Mesodermal cell (in vitro differentiated cells): Measurements from ENCODE around the gene LILRA6.
"Not testable (repeated sequence)": the region's sequence is repeated elsewhere in the genome, so short reads cannot be mapped to it uniquely, and the experiment has no call there.

Experiments used
- H3K27ac ChIP-seq: 2 replicates; pipeline ENCODE4 v1.7.0; 2013; ENCODE audit warnings: mild to moderate bottlenecking, low read depth, low read length, moderate library complexity; ENCODE audit not compliant: severe bottlenecking
- H3K36me3 ChIP-seq: 2 replicates; pipeline ENCODE4 v1.7.1; 2013; ENCODE audit warnings: mild to moderate bottlenecking, low read length, moderate library complexity; ENCODE audit not compliant: control insufficient read depth, insufficient read depth
- H3K4me1 ChIP-seq: one replicate; pipeline ENCODE4 v1.7.1; 2013; ENCODE audit warnings: mild to moderate bottlenecking, low read length; ENCODE audit not compliant: insufficient read depth, control insufficient read depth, poor library complexity, severe bottlenecking
- H3K4me3 ChIP-seq: 2 replicates; pipeline ENCODE4 v1.7.0; 2013; ENCODE audit warnings: low read length, control low read depth, mild to moderate bottlenecking; ENCODE audit not compliant: insufficient read depth, poor library complexity, severe bottlenecking; ENCODE audit errors: extremely low read depth
- H3K9me3 ChIP-seq: 2 replicates; pipeline ENCODE4 v1.7.1; 2013; ENCODE audit warnings: mild to moderate bottlenecking, low read length, moderate library complexity; ENCODE audit not compliant: control insufficient read depth
- WGBS, 2 experiments: methylation state at CpG; one replicate each; pipeline ENCODE4 v1.1.5; 2013; ENCODE audit warnings: missing lambda C conversion rate in 2 of 2; ENCODE audit not compliant: insufficient coverage in 2 of 2; 5-methylcytosine and 5-hydroxymethylcytosine counted together

The LILRA6 gene

DNA sequence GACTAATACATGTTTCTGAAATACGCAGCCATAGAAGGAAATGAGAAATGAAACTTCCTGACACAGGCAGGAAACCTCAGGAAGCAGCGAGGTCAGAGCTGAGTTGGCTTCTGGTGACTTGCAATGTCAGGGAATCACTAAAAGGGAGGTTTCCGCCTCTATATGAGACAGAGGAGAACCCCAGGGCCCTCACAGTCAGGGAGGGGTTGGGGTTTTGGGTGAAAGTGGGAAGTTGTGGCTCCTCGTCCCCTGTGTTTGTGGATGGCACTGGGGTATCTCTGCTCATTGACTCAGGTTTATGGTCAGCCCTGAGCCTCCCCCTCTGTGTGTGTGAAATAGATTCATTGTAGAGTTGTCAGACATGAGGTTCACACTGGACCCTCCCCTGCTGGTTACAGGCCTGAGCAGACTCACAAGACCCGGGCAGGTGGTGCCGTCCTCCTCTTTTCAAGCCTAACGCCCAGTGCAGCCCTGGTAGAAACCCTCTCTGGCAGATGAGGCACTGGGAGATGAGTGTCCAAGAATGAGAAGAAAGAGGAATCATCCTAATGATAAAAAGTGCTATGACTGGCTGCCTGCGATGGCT, 5.5 kb upstream of the LILRA6 start:
- H3K27ac ChIP-seq: no peak overlapping the region
- no peak overlapping the region for H3K4me3 ChIP-seq
- no peaks in the 10 kb centered on the region for H3K9me3 ChIP-seq
- no peaks in the 10 kb centered on the region for H3K4me1 ChIP-seq
- WGBS, 2 experiments: 89 to 93% methylated on average over 8 of the region's 8 CpGs
- no peaks in the 10 kb centered on the region for H3K36me3 ChIP-seq

DNA sequence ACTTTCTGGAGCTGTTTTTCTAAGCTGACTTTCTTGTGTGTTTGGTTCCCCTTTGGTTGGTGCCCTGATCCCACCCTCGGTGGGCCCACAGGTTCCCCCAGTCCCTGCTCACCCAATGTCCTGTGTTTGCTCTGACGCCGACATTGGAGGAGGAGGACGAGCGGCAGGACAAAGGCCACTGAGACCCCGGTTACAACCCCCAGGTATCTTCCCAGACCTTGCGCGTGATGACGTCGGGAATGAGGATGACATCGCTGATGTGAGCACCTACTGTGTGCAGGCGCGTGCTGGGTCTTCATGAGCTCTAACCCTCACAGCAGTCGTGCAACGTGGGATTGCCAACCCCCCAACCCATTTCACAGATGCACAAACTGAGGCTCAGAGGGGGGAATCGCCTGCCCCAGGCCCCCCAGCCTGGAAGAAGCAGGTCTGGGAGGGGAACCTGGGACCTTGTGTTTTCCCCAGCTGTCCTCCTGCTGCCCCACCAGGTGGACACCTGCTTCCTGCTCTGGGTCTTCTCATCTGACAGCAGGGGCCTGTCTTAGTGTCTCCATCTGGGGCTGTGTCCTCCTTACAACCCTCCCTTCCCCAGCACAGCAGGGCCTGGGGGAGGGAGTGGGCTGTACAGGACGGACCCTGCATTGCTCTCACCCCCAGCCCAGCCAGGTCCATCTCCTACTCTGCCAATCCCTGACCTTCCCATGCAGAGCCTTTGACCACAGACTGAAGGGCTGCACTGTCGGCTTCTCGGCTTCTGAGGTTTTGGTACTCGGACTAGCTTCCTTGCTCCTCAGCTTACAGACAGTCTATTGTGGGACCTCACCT, 4.7 kb upstream of the LILRA6 start:
- H3K4me3 ChIP-seq: no peak overlapping the region
- no peaks in the 10 kb centered on the region for H3K9me3 ChIP-seq
- H3K27ac ChIP-seq: no peak overlapping the region
- H3K4me1 ChIP-seq: no peaks in the 10 kb centered on the region
- no peaks in the 10 kb centered on the region for H3K36me3 ChIP-seq
- 85 to 95% methylated on average over 9 to 15 of the region's 20 CpGs for WGBS, 2 experiments

DNA sequence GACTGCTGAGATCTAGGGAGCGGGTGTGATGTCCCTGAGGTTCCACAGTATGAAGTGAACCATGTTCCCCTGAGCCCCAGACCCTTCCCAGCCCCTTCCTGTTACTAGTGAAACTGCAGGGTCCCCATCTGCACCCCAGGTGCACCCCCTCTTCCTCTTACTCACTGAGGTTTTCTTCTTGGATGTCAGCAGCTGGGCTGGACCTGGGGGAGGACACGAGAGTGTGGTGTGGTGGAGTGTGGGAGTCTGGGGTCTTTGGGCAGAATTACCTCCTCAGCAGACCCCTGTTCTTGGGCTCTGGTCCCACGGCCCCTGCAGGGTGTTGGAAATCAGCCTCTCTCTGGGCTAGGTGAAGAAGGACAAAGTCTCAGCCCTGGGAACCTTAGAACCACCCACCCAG, 3.3 kb upstream of the LILRA6 start:
- Histone ChIP-seq H3K36me3 (no peaks in the 10 kb centered on the region), H3K27ac (no peak overlapping the region), H3K9me3 (no peaks in the 10 kb centered on the region), H3K4me1 (no peaks in the 10 kb centered on the region), H3K4me3 (no peak overlapping the region)
- 100% methylated on average over 1 of the region's 3 CpGs; no CpG with 5 or more reads in 1 of the 2 experiments for WGBS, 2 experiments

DNA sequence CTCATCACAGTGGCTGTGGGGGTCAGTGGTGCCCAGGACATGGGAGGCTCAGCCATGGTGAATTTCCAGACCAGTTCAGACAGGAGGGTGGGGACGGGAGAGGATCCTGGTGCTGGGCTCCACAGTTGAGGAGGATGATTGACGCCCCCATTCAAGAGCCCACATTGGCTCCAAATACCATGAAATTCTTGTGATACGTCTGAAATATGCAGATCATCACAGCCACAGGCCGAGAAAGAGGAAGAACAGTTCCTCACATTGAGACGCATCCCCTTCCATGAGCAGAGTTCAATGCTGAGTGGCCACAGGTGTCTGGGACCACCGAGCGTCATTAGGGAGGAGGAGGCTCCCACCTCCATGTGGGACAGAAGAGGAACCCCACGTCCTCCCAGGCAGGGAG, 1.2 kb upstream of the LILRA6 start:
- not testable (repeated sequence) for H3K4me1 ChIP-seq, H3K36me3 ChIP-seq, H3K27ac ChIP-seq, H3K4me3 ChIP-seq, H3K9me3 ChIP-seq
- WGBS, 2 experiments: no CpG with 5 or more reads among the region's 8 CpGs

DNA sequence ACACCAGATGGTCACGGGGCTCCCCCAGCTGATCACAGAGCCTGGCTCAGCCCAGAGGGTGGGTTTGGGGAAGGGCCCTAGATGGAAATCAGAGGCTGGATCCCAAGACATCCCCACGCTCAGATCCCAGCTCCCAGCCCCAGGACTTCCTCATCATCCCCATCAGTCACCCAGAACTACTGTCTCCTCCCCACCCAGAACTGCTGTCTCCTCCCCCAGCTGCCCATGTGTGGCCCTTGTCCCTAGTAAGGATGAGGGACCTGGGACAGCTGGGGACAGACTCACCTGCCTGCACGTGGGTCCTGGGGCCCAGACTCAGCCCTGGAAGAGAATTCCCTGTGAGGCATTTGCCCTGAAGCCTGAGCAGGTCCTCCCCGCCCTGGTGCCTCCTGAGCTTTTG, 356 bp downstream of the LILRA6 start:
- H3K4me3 ChIP-seq, H3K9me3 ChIP-seq, H3K27ac ChIP-seq, H3K36me3 ChIP-seq, H3K4me1 ChIP-seq: not testable (repeated sequence)
- 44% methylated on average over 1 of the region's 4 CpGs; no CpG with 5 or more reads in 1 of the 2 experiments for WGBS, 2 experiments

DNA sequence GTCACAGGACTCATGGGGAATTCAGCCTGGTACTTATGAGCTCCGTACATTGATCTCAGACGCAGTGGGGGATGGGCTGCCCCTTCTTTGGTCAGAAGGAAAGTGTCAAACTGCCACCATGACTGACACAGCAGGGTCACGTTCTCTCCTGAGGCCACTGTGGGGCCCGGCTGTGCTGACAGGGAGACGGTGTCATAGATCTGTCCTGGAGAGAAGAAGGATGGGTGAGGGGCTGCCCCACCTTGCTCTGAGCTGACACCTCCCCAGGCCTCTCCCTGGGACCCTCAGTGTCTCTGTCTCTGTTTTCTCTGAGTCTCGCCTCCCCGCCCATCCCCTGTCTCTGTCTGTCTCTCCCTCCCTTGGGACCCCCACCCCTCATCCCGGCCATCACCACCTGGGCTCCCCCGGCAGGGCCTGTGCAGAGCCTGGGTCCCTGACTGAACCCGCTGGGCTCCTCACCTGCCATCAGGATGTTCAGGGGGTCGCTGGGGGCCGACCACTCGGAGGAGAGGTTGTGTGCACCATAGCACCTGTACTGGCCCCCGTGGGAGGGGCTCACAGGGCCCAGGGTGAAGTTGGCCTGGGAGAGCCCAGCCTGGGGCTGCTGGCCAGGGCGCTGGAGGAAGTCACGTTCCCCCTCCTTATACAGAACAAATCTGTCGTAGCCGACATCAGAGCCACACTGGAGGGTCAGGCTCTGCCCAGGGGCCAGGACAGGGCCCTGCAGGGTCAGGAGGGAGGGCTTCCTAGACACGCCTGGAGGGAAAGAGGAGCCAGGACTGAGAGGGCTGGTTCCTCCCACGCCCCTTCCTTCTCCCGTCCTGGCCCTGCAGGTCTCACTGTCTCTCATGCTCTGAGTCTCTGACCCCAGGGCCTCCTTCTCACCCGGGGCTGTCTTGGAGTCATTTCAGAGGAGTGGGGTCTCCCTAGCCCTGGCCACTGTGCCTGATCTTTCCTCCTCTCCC, 1.9 kb downstream of the LILRA6 start:
- H3K36me3 ChIP-seq, H3K4me3 ChIP-seq, H3K27ac ChIP-seq, H3K4me1 ChIP-seq, H3K9me3 ChIP-seq: not testable (repeated sequence)
- 77 to 81% methylated on average over 5 to 8 of the region's 22 CpGs for whole genome bisulfite sequencing, 2 experiments

DNA sequence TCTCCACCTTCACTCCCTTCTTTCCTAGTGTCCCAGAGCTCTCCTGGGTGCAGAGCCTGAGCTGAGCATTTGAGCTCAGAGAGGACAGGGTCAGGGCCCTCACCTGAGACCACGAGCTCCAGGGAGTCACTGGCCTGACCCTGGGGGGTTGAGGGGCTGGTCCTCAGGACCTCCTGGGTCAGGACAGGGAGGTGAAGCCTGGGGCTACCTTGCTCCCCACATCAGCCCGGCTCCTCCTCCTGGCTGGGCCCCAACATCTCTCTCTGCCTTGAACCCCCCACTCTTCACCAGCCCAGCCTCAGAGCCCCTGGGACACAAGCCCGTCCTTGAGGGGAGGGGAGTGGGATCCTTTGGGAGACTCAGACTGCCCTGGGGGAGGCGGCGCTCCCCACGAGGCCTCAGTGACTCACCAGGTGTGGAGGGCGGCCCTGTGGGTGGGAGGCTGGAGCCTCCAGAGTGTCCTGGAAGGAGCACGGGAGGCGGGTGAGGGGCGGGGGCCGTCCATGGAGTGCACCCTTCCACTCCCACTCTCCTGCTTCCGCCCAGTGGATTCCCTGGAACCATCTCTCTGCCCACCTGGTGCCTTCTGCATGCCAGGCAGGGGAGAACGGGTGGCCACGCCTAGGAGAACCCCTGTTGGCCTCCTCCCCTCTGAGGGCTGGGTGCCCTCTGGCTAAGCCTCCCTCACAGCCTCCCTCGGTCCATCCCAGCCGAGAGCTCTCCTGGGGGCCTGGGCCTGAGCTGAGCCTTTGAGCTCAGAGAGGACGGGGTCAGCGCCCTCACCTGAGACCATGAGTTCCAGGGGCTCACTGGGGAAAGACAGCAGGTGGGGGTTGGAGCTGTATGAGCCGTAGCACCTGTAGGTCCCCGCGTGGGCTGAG, 2.9 kb downstream of the LILRA6 start:
- WGBS, 2 experiments: 71 to 76% methylated on average over 6 of the region's 21 CpGs
- H3K4me1 ChIP-seq, H3K36me3 ChIP-seq, H3K4me3 ChIP-seq, H3K27ac ChIP-seq, H3K9me3 ChIP-seq: not testable (repeated sequence)

DNA sequence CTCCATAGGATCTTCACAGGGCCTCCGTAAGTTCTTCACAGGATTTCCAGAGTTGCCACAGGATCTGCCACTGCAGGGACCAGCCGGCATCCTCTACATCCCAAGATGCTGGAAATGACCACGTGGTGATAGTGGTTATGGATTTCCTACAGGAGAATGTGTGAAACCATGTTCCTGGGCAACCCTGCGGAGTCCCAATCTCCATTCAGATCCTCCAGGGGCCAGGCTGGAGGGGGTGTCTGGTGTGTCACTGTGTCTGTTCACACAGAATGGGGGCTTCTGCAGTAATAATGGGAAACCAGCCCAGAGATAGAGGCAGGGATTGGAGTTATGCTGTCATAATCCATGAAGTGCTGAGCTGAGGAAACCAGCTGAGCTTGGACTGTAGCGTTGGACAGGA, 8.6 kb downstream of the LILRA6 start:
- Histone ChIP-seq H3K36me3 (no peaks in the 10 kb centered on the region), H3K4me1 (no peaks in the 10 kb centered on the region), H3K27ac (no peak overlapping the region), H3K4me3 (no peak overlapping the region), H3K9me3 (peaks cover 10% of the 10 kb centered on the region)
- WGBS, 2 experiments: 87 to 92% methylated on average over 2 to 4 of the region's 5 CpGs

DNA sequence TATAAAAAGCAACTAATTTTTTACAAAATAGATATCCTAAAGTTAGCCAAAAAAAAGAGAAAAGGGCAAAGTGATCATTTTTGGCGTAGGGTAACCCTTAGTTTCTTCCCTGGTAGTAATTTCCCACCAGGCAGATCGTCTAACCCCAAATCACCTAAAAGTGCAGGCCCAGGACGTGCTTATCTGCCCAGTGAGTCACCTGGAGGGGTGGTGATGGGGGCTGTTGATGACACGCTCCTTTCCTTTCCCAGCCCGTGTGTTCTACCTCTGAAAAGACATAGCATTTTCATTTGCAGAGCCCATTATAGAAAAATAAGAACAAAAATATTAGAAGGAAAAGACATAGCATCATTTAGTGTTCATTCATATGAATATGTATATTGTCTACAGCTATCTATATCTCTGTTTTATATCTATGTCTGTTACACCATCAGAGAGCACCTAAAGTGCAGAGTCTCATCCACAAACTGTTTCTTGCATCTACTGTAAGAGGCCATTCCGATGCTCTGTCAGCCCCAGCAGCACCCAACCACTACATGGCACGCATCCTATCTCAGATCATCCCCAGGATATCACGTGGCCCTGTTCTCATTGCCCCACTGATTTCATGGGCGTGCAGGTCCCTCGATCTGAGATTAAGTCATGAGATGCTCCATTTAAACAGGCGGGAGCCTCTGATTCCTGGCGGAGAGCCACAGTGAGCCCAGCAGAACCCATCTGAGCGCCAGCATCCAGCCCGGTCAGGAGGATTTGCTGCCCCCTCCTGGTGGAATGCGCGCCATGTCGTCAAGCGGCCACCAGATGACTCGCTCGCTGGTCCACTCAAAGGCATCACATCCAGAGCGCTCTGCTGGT, 11.3 kb downstream of the LILRA6 start:
- Histone ChIP-seq H3K27ac (no peak overlapping the region), H3K4me3 (no peak overlapping the region), H3K9me3 (peaks cover 18% of the 10 kb centered on the region), H3K36me3 (no peaks in the 10 kb centered on the region), H3K4me1 (no peaks in the 10 kb centered on the region)
- WGBS, 2 experiments: 15 to 16% methylated on average over 16 of the region's 21 CpGs
